GM21528 (cell line): ENCODE measurements around the gene DEDD2.

Experiments used
- ATAC-seq: cut with Tn5 transposase; IDR thresholded peaks from one replicate; pipeline ENCODE4 v1.9.1; 2021; ENCODE audit warnings: mild to moderate bottlenecking, moderate library complexity; ENCODE audit not compliant: unreplicated experiment, low FRiP score

Gene DEDD2

GRCh38 chr19:42249149-42249750 lies 31.8 kb upstream of the DEDD2 start:
- no peak for ATAC-seq

- no peak for ATAC-seq
Observed at GRCh38 chr19:42248270-42249148, 31.0 kb upstream of the DEDD2 start.

- no peak for ATAC-seq
Observed at GRCh38 chr19:42247640-42248199, 30.2 kb upstream of the DEDD2 start.

GRCh38 chr19:42246922-42247639 lies 29.6 kb upstream of the DEDD2 start:
- no peak for ATAC-seq

- no peak for ATAC-seq
Observed at GRCh38 chr19:42246143-42246921, 28.9 kb upstream of the DEDD2 start.

GRCh38 chr19:42245231-42245630 lies 27.8 kb upstream of the DEDD2 start:
- ATAC-seq = no peak

GRCh38 chr19:42244347-42245220 lies 27.1 kb upstream of the DEDD2 start:
- peak; percentile 34 for ATAC-seq

GRCh38 chr19:42242512-42243409 lies 25.3 kb upstream of the DEDD2 start, which contains the start of gene GSK3A:
GSK3A (minus strand) TSS chr19:42242602; CDS start chr19:42242465, 137 bp downstream.
- ATAC-seq = peak; percentile 65

- peak; percentile 5 for ATAC-seq
Observed at GRCh38 chr19:42242069-42242511, 24.6 kb upstream of the DEDD2 start.

- no peak for ATAC-seq
Observed at GRCh38 chr19:42241279-42241678, 23.8 kb upstream of the DEDD2 start.

GRCh38 chr19:42239544-42240220 lies 22.2 kb upstream of the DEDD2 start:
- ATAC-seq = no peak

- ATAC-seq = no peak
Observed at GRCh38 chr19:42235181-42235580, 17.7 kb upstream of the DEDD2 start.

GRCh38 chr19:42234364-42234763 lies 16.9 kb upstream of the DEDD2 start:
- no peak for ATAC-seq

GRCh38 chr19:42233678-42234292 lies 16.3 kb upstream of the DEDD2 start:
- ATAC-seq = no peak

GRCh38 chr19:42233106-42233505 lies 15.6 kb upstream of the DEDD2 start:
- ATAC-seq = no peak

- ATAC-seq = no peak
Observed at GRCh38 chr19:42232435-42232834, 15.0 kb upstream of the DEDD2 start.

- no peak for ATAC-seq
Observed at GRCh38 chr19:42230571-42230970, 13.1 kb upstream of the DEDD2 start.
